HepG2 (cell line): ENCODE measurements around the gene ZNF493. TPM values are rescaled to one million over a fixed set of nuclear protein-coding genes. Genes with fewer than 3 reads are reported as not detected.

ENCODE experiments used
- CENPBD1 ChIP-seq: sonication (generic); formaldehyde crosslinking; IDR thresholded peaks from 2 replicates; pipeline ENCODE4 v1.8.0; 2022; ENCODE audit warnings: missing genetic modification reagents, low read depth, mild to moderate bottlenecking, borderline replicate concordance
- ETV6 ChIP-seq: sonication (generic); formaldehyde crosslinking; conservative IDR thresholded peaks from 2 replicates; pipeline ENCODE4 v1.4.0; 2020; ENCODE audit warnings: missing genetic modification reagents
- FOXC1 ChIP-seq: sonication (generic); formaldehyde crosslinking; IDR thresholded peaks from 2 replicates; pipeline ENCODE4 v1.8.0; 2022; ENCODE audit warnings: mild to moderate bottlenecking, missing genetic modification reagents, borderline replicate concordance
- FOXP1 ChIP-seq, 2 experiments: fragments of 450-650 bp in 1 of 2; IDR thresholded peaks; 2 replicates each; pipeline ENCODE4 v1.6.1; 2017 to 2018; ENCODE audit warnings: antibody characterized with exemption in 1 of 2
- HOXA5 ChIP-seq: sonication (generic); formaldehyde crosslinking; IDR thresholded peaks from 2 replicates; pipeline ENCODE4 v1.4.0; 2020; ENCODE audit warnings: missing genetic modification reagents
- IRF9 ChIP-seq: sonication (generic); formaldehyde crosslinking; IDR thresholded peaks from 2 replicates; pipeline ENCODE4 v1.8.0; 2022; ENCODE audit warnings: missing genetic modification reagents, mild to moderate bottlenecking, borderline replicate concordance
- MAZ ChIP-seq, 2 experiments: sonication (generic) in 1 of 2; formaldehyde crosslinking in 1 of 2; IDR thresholded peaks; 2 replicates each; pipeline versions ENCODE4 v1.5.0 to v1.6.1; 2012 to 2020; ENCODE audit warnings: low read depth in 2 of 2, mild to moderate bottlenecking in 2 of 2, borderline replicate concordance in 1 of 2, improper control_type of control experiment in 1 of 2, low read length in 1 of 2, missing genetic modification reagents in 1 of 2, moderate library complexity in 1 of 2
- MBNL3 ChIP-seq: fragments of 250-450 bp; sonication (Bioruptor Pico); conservative IDR thresholded peaks from 2 replicates; pipeline ENCODE4 v1.8.0; 2022; ENCODE audit warnings: mild to moderate bottlenecking, inconsistent platforms
- MED1 ChIP-seq: sonication (generic); formaldehyde crosslinking; IDR thresholded peaks from 2 replicates; pipeline ENCODE4 v1.4.0; 2020; ENCODE audit warnings: missing genetic modification reagents
- MED8 ChIP-seq: sonication (generic); formaldehyde crosslinking; IDR thresholded peaks from 2 replicates; pipeline ENCODE4 v1.8.1; 2023; ENCODE audit warnings: mild to moderate bottlenecking, missing genetic modification reagents; ENCODE audit not compliant: insufficient replicate concordance
- ONECUT2 ChIP-seq: sonication (generic); formaldehyde crosslinking; IDR thresholded peaks from 2 replicates; pipeline ENCODE4 v1.4.0; 2020; ENCODE audit warnings: missing genetic modification reagents
- SNAPC5 ChIP-seq: sonication (generic); formaldehyde crosslinking; IDR thresholded peaks from 2 replicates; pipeline ENCODE4 v1.8.1; 2023; ENCODE audit warnings: mild to moderate bottlenecking, missing genetic modification reagents, borderline replicate concordance
- ZBTB34 ChIP-seq: sonication (generic); formaldehyde crosslinking; IDR thresholded peaks from 2 replicates; pipeline ENCODE4 v1.8.0; 2022; ENCODE audit warnings: mild to moderate bottlenecking, missing genetic modification reagents
- ZFP36 ChIP-seq: fragments of 150-350 bp; IDR thresholded peaks from 2 replicates; pipeline ENCODE4 v1.6.1; 2018; ENCODE audit warnings: borderline replicate concordance, low read length, low read depth; ENCODE audit not compliant: partially characterized antibody
- ZFP36L1 ChIP-seq: sonication (generic); formaldehyde crosslinking; IDR thresholded peaks from 2 replicates; pipeline ENCODE4 v1.8.0; 2022; ENCODE audit warnings: mild to moderate bottlenecking, missing genetic modification reagents, moderate library complexity
- ZNF530 ChIP-seq: sonication (generic); formaldehyde crosslinking; IDR thresholded peaks from 2 replicates; pipeline ENCODE4 v1.5.0; 2020; ENCODE audit warnings: low read depth, mild to moderate bottlenecking, missing genetic modification reagents
- ZNF552 ChIP-seq: sonication (generic); formaldehyde crosslinking; IDR thresholded peaks from 2 replicates; pipeline ENCODE4 v1.9.0; 2022; ENCODE audit warnings: missing genetic modification reagents, mild to moderate bottlenecking, borderline replicate concordance
- ZNF557 ChIP-seq: sonication (generic); formaldehyde crosslinking; IDR thresholded peaks from 2 replicates; pipeline ENCODE4 v1.4.0; 2020; ENCODE audit warnings: missing genetic modification reagents
- ZNF646 ChIP-seq: sonication (generic); formaldehyde crosslinking; IDR thresholded peaks from 2 replicates; pipeline ENCODE4 v1.9.0; 2021; ENCODE audit warnings: mild to moderate bottlenecking, missing genetic modification reagents
- ZNF7 ChIP-seq: IDR thresholded peaks from 2 replicates; pipeline ENCODE4 v1.6.1; 2016; ENCODE audit warnings: missing biosample characterization, missing genetic modification reagents
- polyA plus RNA-seq, 8 experiments: library from polyadenylated mRNA; depleted of rRNA in 3 of 8; stranded (reverse) in 7 of 8; unstranded in 1 of 8; fragments of >200 nt; fragmentation: Illumina TruSeq in 4 of 8; extraction: Trizol in 4 of 8; gene quantifications; 2 replicates each; pipeline versions ENCODE4 v1.2.1 to v1.2.3, GENCODE V29; 2011 to 2016; ENCODE audit warnings: low read depth in 4 of 8, missing spikeins in 1 of 8, mixed read lengths in 1 of 8; ENCODE audit not compliant: insufficient read depth in 1 of 8
- total RNA-seq, 5 experiments: library from RNA; depleted of rRNA; stranded (reverse); fragments of >200 nt; fragmentation: Illumina TruSeq; extraction: Trizol; gene quantifications; 2 replicates each; pipeline ENCODE4 v1.2.3, GENCODE V29; 2016; ENCODE audit warnings: low read depth in 1 of 5

Gene ZNF493
- total and polyA plus RNA-seq, 2 of the 13 experiments (the other 11 are each of a cell fraction or from before 2014, with no cell fraction given) = 6.8 to 9.0 TPM

- no peak for TF ChIP-seq HOXA5 (CRISPR knock-in tag)
- TF ChIP-seq ZNF646 (CRISPR knock-in tag) = no peak
- TF ChIP-seq CENPBD1 (CRISPR knock-in tag) = no peak
- TF ChIP-seq MBNL3 (CRISPR knock-in tag) = no peak
- TF ChIP-seq SNAPC5 (CRISPR knock-in tag) = no peak
- no peak for TF ChIP-seq FOXP1 (IDR thresholded peaks at IDR 0.05)
- TF ChIP-seq FOXP1 (CRISPR knock-in tag; IDR thresholded peaks at IDR 0.05) = no peak
- no peak for TF ChIP-seq IRF9
- TF ChIP-seq ZBTB34 = no peak
- no peak for TF ChIP-seq FOXC1 (CRISPR knock-in tag)
- TF ChIP-seq MED8 = no peak
- no peak for TF ChIP-seq ZFP36
- TF ChIP-seq ZNF557 = no peak
- TF ChIP-seq ONECUT2 = no peak
- TF ChIP-seq ETV6 = no peak
- no peak for TF ChIP-seq ZNF7 (CRISPR knock-in tag)
- TF ChIP-seq ZNF530 = no peak
- TF ChIP-seq MED1 (CRISPR knock-in tag) = no peak
- no peak for TF ChIP-seq ZFP36L1 (CRISPR knock-in tag)
- no peak for TF ChIP-seq ZNF552 (CRISPR knock-in tag)
- no peak for TF ChIP-seq MAZ (IDR thresholded peaks at IDR 0.05; ENCODE audit: borderline replicate concordance, low read depth, low read length)
- TF ChIP-seq MAZ (CRISPR knock-in tag; IDR thresholded peaks at IDR 0.05; ENCODE audit: low read depth) = no peak
Measured at GRCh38 chr19:21358768-21359451, 38.0 kb upstream of the ZNF493 start, which contains the start of gene ZNF738 (continued).
